KG1 (cell line): ENCODE measurements around the gene SYTL5.

Experiments
- DNase-seq: peaks from one replicate; lab custom pipeline; 2025; lab: John Stamatoyannopoulos, UW

SYTL5 gene

DNA sequence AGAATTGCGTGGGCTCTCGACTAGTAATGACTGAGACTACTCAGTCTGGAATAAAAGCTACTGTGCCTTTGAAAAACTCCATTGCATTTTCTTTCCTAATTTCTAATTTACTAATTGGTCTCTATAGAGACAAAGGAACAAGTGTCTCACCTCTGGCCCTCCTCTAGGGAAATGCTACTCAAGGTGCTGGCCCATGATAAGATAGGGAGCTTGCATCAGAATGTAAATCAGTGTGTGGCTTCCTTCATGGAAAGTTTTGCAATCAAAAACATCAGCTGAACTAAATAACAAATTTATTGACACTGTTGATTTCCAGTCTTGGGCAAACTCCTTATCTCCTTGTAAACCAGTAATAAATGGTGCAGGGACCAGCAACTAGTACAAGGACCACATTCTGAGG is 132.5 kb downstream of the SYTL5 start:
- no peak for DNase-seq

DNA sequence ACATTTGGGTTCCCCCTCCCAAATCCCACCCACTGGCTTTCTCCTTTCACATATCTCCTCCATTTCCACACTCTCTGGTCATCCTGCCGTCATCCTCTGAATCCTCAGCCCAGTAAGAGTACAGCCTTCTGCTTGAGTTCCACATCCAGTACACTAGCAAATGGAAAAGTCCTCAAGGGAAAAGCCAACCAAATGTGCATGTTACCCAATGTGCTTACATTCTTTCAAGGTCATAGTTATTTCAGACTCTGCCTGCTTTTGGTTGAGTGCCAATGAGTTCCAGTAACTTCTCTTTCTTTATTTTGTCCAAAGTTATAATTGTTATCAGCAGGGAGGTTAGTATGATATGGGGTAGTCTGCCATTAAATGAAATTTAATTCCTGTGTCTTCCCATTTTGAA is 136.3 kb downstream of the SYTL5 start:
- no peak for DNase-seq

DNA sequence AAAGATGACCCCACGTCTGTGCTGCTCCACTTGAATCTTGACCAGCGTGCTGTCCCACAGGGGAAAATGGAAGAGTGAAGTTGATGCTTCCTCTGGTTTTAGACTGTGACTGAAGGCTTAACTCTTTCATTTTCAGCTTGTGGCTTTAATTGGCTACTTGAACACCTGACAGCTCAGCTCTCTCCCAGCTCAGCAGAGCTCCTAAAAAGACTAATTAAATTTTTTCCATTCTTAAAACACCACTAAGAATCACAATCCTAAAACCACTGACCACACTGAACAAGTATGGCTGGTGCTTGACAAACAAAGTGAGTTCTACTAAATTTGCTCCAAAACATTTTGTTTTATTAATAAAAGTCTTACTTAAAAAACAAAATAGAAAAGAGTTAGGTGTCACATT is 142.7 kb downstream of the SYTL5 start:
- DNase-seq: no peak

DNA sequence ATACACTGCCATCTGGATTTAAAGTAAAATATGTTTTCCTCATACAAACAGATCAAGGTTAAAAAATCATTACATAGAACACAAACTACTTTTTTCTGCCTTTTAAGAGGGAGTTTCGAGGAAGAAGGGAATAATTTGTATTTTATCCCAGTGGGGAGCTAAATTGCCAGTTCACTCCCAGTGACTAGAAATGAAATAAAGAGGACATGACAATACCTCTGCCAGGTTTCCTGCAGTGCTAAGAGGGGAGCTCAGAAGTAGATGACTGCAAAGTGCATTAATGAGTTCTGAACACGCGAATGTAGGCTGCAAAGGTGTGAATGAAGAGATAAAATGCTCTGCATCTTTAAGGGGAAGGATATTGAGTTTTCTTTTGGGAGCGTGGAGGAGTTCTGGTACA is 144.6 kb downstream of the SYTL5 start:
- DNase-seq: no peak

DNA sequence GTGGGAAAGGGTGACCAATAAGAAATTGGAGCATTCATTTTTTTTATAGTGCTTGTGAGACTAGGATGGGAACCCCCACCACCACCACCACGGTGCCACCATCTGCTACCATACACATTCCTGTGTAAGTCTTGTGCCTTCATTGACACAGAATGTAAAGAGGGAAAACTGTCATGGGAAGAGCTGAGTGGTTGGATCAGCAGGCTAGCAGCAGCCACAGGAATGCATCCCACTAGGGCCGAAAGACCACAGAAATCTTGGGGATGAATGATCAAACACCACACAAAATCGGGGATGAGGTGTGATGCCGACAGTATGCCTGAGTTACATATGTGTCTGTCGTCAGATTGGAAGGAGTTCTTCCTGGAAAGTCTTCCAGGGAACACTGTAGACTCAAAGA is 145.1 kb downstream of the SYTL5 start:
- no peak for DNase-seq

DNA sequence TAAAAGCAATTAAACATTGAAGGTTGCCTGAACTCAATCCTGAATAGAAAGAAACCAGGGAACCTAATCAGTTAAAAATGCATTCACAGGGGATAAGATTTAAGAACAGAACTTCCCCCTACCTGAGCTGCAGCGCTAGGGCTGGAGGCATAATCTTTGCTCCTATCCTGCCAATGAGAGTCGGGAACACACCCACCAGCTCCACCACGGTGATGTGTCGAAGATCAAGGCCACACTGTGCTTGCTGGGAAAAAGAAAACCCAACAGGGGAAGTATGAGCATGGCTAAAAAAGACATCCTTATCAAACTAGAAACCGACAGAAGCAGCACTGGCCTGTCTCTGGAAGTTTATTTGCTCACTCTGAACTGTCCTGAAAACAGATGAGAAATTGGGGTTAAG is 148.0 kb downstream of the SYTL5 start:
- no peak for DNase-seq

DNA sequence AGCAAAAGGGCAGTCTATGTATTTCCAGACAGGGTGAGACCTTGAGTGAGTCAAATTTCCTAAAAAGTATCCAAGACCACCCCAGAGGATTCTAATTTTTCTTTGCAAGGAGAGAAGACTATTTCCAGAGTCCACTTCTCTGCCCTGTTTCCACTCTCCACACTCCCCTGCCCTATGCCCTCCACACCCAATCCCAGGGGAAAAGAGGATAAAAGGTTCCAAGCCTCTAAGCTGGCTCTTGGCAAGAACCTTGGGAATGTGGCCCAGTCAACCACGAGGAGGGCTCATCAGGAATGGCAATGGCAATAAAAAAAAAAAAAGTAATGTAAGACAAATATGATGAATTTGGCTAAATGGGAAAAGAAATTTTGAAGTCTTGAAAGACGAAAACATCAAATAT is 148.5 kb downstream of the SYTL5 start:
- DNase-seq: no peak

DNA sequence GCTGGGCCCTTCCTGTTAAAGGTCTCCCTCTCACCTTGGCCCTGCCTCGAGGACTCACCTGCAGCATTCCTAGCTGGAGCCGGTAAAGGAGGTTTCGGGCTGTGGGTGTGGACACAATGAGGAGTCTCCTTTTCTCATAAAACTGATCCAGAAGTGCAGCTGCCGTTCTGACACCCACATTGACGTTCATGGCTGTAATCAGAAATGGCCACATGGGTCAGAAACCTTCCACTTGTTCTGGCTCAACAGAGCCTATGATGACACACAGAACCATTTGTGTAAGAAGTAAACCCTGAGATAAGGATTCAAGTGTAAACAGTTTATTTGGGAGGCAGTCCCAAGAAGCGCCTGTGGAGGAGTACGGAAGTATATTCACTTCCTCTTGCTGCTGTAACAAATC is 150.5 kb downstream of the SYTL5 start:
- DNase-seq: no peak

DNA sequence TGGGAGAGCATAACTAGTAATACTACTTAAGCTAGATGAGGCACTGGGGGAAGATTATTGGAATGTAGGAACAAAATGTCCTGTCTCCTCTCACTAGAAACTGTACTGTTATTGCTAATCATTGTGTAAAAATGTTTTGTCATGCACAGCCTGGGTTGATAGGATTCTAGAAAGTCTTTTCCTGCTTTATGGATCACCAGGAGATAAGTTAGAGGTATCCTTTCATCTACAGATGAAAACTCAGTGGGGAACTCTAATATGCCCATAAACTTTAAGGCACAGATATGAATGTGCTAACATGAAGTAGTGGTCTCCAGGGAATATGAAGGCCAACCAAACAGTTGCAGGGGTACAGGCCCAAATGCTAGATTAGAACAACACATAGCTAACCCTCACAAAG is 156.8 kb downstream of the SYTL5 start:
- no peak for DNase-seq

DNA sequence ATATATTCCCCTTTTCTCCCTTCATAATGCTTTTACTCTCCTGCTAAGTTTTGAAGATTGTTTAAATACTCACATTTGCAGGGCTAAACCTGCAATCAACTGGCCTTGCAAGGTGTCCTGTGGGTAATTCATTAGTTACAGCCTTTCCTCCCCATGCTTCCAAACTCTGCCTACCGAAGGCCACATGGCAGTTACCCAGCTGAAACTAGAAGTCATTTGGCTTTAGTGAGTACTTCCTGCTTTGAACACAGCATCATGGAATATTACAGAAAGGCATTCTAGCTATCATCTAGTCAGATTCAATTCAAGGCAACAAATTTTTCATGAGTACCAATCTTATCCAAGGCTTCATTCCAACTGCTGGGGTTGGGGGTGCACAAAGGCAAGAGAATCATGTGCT is 158.7 kb downstream of the SYTL5 start:
- DNase-seq: no peak

DNA sequence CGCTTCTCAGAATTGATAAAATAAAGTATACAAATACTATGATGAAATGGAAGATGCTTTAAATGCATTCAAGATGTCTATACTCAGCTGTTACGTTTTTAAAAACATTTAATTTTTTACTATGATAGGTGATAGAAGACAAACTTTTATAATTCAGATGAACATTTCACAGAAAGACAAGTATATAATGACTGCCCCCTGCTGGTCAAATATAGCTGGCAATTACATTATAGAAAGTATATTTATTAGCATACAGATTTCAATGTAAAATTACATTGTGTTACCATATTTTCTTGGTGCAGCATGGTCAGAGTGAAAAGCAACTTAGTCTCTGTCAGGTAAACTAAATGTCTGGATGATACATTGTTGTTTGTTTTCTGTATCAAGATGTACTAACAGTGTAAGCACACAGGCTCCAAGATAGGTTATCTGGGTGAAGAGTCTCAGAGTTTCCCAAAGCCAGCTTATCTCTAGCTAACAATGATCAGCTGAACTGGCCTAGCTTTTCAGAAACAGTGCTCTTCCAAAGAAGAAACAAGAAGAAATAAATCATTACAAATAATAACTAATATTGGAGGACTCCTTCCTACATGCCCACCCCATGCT is 160.2 kb downstream of the SYTL5 start:
- peak; percentile 1 for DNase-seq

DNA sequence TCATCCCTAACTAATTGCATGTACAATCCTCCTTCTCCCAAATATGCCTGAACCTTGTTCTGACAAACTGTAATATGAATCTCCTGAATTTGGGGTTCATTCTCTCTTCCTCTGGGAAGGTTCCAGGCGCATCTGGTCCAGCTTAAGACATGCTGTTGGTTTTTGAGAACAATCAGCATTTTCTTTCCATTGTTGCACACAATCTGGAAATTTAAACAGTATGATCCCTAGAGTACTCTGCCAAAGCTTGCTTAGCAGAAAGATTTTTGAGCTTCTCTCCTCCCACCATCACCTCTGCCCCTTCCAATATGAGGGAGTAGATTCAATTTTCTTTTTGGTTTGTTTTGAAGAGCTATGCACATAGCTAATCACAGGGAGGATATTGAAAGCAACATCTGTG is 164.2 kb downstream of the SYTL5 start:
- DNase-seq: no peak

DNA sequence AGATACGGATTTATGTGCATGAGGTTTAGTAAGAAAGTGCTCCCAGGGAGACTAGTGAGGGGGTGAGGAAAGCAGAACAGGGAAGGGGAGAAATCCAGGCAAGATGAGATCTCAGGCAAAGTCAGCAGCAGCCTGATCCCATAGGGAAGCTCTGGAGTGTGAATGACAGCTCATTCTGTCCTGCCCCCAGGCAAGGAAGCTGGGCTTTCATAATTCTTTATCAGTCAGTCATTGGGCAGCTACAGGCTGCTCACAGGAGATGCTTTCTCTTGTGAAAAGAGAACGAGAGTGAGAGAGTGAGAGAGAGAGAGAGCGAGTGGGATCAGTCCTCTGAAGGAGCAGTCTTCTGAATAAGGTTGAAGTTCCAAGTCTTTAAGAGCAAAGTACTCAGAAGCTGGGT is 166.2 kb downstream of the SYTL5 start:
- DNase-seq: no peak

DNA sequence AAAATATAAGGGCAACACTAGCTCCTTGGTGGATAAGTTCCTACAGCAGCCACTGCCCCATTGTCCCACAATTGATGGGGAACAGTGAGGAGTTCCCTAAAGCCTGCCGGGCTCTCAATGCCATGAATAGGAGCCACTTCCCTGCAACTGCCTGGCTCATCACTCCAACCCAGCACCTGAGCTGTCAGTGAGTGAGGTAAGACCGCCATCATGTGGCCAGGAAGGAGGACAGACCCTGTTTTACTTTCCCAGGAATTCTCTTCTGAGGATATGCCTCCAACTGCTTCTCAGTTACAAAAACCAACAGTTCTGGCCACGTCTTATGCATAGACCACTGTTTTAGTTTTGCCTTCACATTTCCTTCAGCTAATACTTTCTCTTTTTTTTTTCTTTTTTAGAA is 168.8 kb downstream of the SYTL5 start:
- DNase-seq: peak; percentile 1

DNA sequence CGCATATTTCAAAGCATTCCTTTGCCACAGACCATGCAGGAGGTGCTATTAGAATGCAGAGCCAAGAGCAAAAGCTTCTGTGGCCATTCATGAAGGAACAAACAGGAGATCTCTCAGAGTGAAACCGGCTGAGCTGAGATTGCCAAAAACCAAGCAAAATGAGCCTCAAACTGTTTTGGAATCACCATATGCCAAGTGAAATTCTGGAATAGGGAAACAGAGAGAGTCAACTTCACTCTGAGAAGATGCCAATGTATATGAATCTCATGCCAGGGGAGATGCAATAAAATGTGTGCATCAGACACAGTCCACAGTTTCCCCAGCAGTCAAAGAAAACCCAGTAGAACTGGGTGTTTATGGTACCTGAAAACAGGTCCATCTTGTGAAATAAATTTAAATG is 172.0 kb downstream of the SYTL5 start:
- no peak for DNase-seq
